Duodenal mucosa (tissue), 2 donors: ENCODE measurements around the gene SLC38A4.

Source experiments
- H3K27ac ChIP-seq: one replicate; pipeline ENCODE4 v1.7.0; 2013; ENCODE audit warnings: low read depth, low read length
- H3K27me3 ChIP-seq, 2 donors: one replicate each; pipeline ENCODE4 v1.7.0; 2013; ENCODE audit warnings: low read length in 2 of 2, control low read depth in 1 of 2; ENCODE audit not compliant: insufficient read depth in 2 of 2, control insufficient read depth in 1 of 2
- H3K36me3 ChIP-seq, 2 donors: one replicate each; pipeline ENCODE4 v1.7.0; 2013; ENCODE audit warnings: low read length in 2 of 2, control low read depth in 1 of 2; ENCODE audit not compliant: insufficient read depth in 2 of 2, control insufficient read depth in 1 of 2
- H3K4me1 ChIP-seq, 2 donors: one replicate each; pipeline ENCODE4 v1.7.0; 2013; ENCODE audit warnings: low read length in 2 of 2, control low read depth in 1 of 2; ENCODE audit not compliant: insufficient read depth in 2 of 2, control insufficient read depth in 1 of 2
- H3K4me3 ChIP-seq, 2 donors: one replicate each; pipeline ENCODE4 v1.7.0; 2013; ENCODE audit warnings: low read length in 2 of 2, low read depth in 1 of 2
- H3K9ac ChIP-seq, 2 donors: one replicate each; pipeline ENCODE4 v1.7.0; 2013; ENCODE audit warnings: low read length in 2 of 2, low read depth in 1 of 2
- H3K9me3 ChIP-seq, 2 donors: one replicate each; pipeline ENCODE4 v1.7.0; 2013; ENCODE audit warnings: low read length in 2 of 2, control low read depth in 1 of 2; ENCODE audit not compliant: control insufficient read depth in 1 of 2

The SLC38A4 gene

GRCh38 chr12:46798056-46798455, 27.7 kb downstream of the SLC38A4 start:
- Histone ChIP-seq H3K4me3 (no peak overlapping the region), H3K9me3 (no peaks in the 10 kb centered on the region), H3K27ac (no peak overlapping the region), H3K27me3 (no peaks in the 10 kb centered on the region), H3K4me1 (no peaks in the 10 kb centered on the region), H3K36me3 (no peaks in the 10 kb centered on the region), H3K9ac (no peak overlapping the region)

- Histone ChIP-seq H3K4me3 (no peak overlapping the region), H3K4me1 (no peaks in the 10 kb centered on the region), H3K27me3 (no peaks in the 10 kb centered on the region), H3K36me3 (no peaks in the 10 kb centered on the region), H3K9me3 (no peaks in the 10 kb centered on the region), H3K9ac (no peak overlapping the region), H3K27ac (no peak overlapping the region)
These were observed 29.8 kb downstream of the SLC38A4 start for GRCh38 chr12:46795988-46796387.

- no peaks in the 10 kb centered on the region for H3K4me1 ChIP-seq
- H3K27me3 ChIP-seq, result no peaks in the 10 kb centered on the region
- no peak overlapping the region for H3K4me3 ChIP-seq
- H3K9me3 ChIP-seq, result no peaks in the 10 kb centered on the region
- H3K36me3 ChIP-seq, result no peaks in the 10 kb centered on the region
- no peak overlapping the region for H3K27ac ChIP-seq
- no peak overlapping the region for H3K9ac ChIP-seq
These were observed 31.1 kb downstream of the SLC38A4 start for GRCh38 chr12:46794593-46795190.

GRCh38 chr12:46792925-46793324, 32.9 kb downstream of the SLC38A4 start:
- no peaks in the 10 kb centered on the region for H3K4me1 ChIP-seq
- no peak overlapping the region for H3K9ac ChIP-seq
- no peak overlapping the region for H3K4me3 ChIP-seq
- H3K9me3 ChIP-seq, result no peaks in the 10 kb centered on the region
- H3K27ac ChIP-seq, result no peak overlapping the region
- H3K27me3 ChIP-seq, result no peaks in the 10 kb centered on the region
- H3K36me3 ChIP-seq, result no peaks in the 10 kb centered on the region

GRCh38 chr12:46790066-46790465, 35.7 kb downstream of the SLC38A4 start:
- H3K9ac ChIP-seq, result no peak overlapping the region
- H3K4me3 ChIP-seq, result no peak overlapping the region
- no peaks in the 10 kb centered on the region for H3K9me3 ChIP-seq
- no peaks in the 10 kb centered on the region for H3K27me3 ChIP-seq
- H3K27ac ChIP-seq, result no peak overlapping the region
- no peaks in the 10 kb centered on the region for H3K36me3 ChIP-seq
- H3K4me1 ChIP-seq, result no peaks in the 10 kb centered on the region

- H3K27ac ChIP-seq, result no peak overlapping the region
- no peaks in the 10 kb centered on the region for H3K27me3 ChIP-seq
- no peaks in the 10 kb centered on the region for H3K4me1 ChIP-seq
- H3K9me3 ChIP-seq, result no peaks in the 10 kb centered on the region
- no peaks in the 10 kb centered on the region for H3K36me3 ChIP-seq
- H3K9ac ChIP-seq, result no peak overlapping the region
- no peak overlapping the region for H3K4me3 ChIP-seq
These were observed 37.5 kb downstream of the SLC38A4 start for GRCh38 chr12:46788072-46788887.

GRCh38 chr12:46787496-46788055, 38.2 kb downstream of the SLC38A4 start:
- no peaks in the 10 kb centered on the region for H3K36me3 ChIP-seq
- H3K27me3 ChIP-seq, result no peaks in the 10 kb centered on the region
- no peak overlapping the region for H3K4me3 ChIP-seq
- no peaks in the 10 kb centered on the region for H3K4me1 ChIP-seq
- no peak overlapping the region for H3K9ac ChIP-seq
- H3K27ac ChIP-seq, result no peak overlapping the region
- H3K9me3 ChIP-seq, result no peaks in the 10 kb centered on the region

GRCh38 chr12:46786774-46787173, 39.0 kb downstream of the SLC38A4 start:
- no peaks in the 10 kb centered on the region for H3K4me1 ChIP-seq
- no peaks in the 10 kb centered on the region for H3K36me3 ChIP-seq
- H3K9ac ChIP-seq, result no peak overlapping the region
- H3K9me3 ChIP-seq, result no peaks in the 10 kb centered on the region
- H3K4me3 ChIP-seq, result no peak overlapping the region
- no peaks in the 10 kb centered on the region for H3K27me3 ChIP-seq
- H3K27ac ChIP-seq, result no peak overlapping the region

GRCh38 chr12:46785382-46785781, 40.4 kb downstream of the SLC38A4 start:
- Histone ChIP-seq H3K27me3 (no peaks in the 10 kb centered on the region), H3K36me3 (no peaks in the 10 kb centered on the region), H3K9me3 (no peaks in the 10 kb centered on the region), H3K4me3 (no peak overlapping the region), H3K4me1 (no peaks in the 10 kb centered on the region), H3K27ac (no peak overlapping the region), H3K9ac (no peak overlapping the region)

- Histone ChIP-seq H3K4me1 (no peaks in the 10 kb centered on the region), H3K27ac (no peak overlapping the region), H3K9ac (no peak overlapping the region), H3K4me3 (no peak overlapping the region), H3K27me3 (no peaks in the 10 kb centered on the region), H3K9me3 (no peaks in the 10 kb centered on the region), H3K36me3 (no peaks in the 10 kb centered on the region)
These were observed 41.9 kb downstream of the SLC38A4 start for GRCh38 chr12:46783871-46784270.
